ENCODE results near the gene MYCBP2.
"Not testable (repeated sequence)": the region's sequence is repeated elsewhere in the genome, so short reads cannot be mapped to it uniquely, and the experiment has no call there.

The MYCBP2 gene

DNA sequence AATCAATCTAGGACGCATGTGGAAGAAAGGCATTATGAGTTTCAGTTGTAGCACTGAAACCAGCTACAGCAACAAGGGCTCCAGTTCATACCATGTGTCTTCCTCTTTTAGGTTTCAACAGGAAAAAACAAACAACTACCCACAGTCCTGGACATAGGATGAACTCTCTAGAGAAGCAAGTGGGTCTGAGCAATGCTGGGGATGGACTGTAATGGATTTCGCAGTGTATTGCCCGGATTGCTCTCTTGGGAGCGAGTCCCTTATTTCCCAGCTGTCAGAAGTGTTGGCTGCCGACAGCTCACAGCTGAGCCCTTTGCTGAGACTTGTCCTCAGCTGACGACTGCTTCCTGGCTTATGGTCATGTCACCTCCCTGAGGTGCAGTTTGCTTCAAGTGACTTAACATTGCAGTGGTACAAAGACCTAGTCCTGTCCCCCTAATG lies 12.1 kb upstream of the MYCBP2 start:
- DNase-seq (ENCODE audit: low read depth in 3 of 3) = no peak

DNA sequence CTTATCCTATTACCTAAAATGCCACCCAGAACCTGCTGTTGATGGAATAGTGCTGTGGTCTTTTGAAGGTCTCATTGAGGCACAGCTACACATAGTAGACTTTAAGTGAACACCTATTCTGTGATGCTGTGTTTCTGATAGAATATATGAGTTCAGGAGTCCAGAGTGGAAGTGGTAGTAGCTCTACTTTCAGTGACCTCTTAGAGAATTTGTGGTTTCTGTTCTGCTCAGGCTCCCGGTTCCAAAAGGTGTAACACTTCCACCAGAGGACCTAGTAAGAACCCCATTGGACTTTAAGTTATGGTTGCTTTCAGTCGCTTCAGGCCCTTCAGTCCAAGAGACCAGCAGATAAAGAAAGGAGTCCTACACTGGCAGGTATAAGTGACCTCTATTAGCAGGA lies 11.4 kb upstream of the MYCBP2 start:
- no peak for DNase-seq (ENCODE audit: low read depth in 3 of 3)

DNA sequence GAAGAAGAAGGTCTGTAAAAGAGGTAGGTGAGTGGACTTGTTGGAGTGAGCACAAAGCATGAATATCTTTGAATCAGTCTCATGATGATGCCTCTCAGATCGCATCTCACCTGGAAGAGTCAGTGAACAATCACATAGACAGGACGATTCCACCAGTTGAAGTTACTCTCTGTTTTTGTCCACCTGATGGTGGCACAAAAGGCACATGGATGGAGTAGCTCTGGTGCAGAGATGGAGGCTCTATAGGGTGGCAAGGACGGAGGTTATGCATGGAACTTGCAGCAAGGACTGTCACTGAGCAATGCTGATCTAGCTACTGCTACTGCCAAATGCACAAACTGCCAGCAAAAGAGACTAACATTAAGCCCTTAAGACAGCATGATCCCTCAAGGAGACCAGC lies 10.3 kb upstream of the MYCBP2 start:
- no peak for DNase-seq (ENCODE audit: low read depth in 3 of 3)

DNA sequence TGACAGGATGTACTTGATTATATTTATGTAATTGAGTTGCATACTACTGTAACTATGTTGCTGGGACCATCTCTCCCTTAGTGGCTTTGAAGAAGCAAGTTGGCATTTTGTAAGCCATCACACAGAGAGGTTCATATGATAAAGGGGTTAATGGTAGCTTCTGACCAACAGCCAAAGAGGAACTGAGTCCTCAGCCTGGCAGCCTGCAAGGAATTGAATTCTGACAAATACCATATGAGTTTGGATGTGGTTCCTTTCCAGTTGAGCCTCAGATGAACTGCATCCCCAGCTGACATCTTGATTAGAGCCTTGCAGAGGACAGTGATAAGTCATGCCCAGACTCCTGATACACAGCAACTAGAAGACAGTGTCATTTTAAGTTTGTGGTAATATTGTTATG lies 8.6 kb upstream of the MYCBP2 start:
- DNase-seq (ENCODE audit: low read depth in 3 of 3) = no peak

DNA sequence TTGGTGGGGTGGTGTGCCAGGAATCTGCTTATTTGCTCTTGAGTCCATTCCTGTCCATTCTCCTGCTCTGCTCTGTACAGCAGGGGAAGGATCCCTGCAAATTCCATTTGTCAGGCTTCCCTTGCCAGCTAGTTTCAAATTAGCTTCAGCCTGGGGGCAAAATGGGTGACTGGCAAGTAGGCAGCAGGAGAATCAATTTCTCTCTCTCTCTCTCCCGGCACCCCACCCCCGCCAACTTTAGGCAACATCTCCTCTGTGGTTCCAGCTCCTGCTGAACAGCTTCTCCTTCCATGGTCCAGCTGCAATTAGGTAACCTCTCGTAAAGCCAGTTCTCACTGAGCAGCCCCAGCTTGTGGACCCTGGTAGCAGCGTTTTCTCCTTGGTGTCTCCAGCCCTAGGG lies 6.7 kb upstream of the MYCBP2 start:
- no peak for DNase-seq (ENCODE audit: low read depth in 3 of 3)

DNA sequence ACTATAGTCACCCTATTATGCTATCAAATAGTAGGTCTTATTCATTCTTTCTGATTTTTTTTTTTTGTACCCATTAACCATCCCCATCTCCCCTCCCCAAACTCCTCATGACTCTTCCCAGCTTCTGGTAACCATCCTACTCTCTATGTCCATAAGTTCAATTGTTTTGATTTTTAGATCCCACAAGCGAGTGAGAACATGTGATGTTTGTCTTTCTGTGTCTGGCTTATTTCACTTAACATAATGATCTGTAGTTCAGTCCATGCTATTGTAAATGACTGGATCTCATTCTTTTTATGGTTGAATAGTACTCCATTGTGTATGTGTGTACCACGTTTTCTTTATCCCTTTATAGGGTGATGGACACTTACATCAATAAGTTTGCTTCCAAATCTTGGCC lies 4.5 kb upstream of the MYCBP2 start:
- DNase-seq (ENCODE audit: low read depth in 3 of 3) = no peak

DNA sequence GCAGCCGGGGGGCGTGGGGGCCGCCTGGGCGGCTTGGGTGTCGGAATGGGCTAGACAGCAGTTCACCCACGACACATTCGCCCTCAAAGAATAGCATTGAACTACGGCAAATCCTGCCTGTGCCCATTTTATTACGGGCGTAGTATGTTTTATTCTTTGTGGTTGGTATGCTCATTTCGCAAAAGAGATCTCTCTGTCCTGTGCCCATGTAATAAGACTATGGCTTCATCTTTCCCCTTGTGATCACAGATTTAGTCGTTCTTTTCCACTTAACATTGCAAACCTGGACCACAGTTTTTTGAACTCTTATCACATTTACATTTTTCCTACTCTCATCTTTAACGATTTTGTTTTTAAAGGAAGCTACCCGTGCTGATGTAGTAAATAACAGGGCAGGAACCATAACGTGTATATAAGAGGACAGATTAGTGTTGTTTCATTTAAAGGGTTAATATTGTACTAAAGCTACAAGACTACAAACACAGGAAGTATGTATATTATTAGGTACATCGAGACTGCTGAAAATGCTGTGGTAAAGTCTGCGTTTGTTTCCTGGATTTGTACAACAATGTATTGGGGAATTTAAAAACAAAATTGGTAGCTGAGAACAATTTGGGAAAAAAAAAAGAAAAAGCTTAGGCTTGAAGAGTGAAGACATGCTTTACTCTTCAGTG lies 3.2 kb upstream of the MYCBP2 start:
- no peak for DNase-seq (ENCODE audit: low read depth in 3 of 3)

DNA sequence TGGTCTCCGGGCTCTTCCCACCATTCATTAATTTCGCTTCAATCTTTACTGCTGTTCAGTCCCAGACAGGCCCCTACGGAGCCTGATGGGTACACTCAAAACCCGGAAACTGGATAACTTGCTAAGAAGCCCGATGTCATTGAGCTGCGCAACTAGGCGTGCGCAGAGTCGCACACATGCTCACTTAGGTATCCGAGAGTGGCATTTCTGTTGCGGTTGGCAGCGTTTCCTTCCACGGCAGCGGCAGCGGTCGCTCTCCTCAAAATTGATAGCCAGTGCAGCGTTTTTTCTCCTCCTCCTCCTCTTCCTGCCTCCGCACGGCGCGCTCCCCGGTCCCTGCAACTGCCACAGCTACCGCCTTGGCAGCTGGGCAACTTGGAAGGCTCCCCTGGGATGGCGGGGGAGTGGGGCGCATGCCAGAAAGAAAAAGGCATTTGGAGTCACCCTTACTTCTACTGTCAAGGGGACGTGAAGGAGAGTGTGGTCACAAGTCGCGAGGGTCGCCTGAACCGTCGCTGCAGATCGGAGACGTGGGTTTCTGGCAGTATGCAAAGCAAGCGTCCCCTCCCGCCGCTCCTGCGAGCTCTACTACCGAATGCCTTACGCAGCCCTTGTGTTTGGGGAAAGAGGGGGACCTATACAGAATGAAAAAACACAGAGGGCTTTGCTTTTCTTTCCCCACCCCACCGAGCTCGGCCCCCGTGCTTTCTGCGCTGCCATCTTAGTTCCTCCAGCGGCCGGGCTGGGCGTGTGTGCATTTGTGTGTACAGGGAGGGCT lies 2.4 kb upstream of the MYCBP2 start:
- peak; percentile 75 to 88 (median 79) for DNase-seq (ENCODE audit: low read depth in 3 of 3)

DNA sequence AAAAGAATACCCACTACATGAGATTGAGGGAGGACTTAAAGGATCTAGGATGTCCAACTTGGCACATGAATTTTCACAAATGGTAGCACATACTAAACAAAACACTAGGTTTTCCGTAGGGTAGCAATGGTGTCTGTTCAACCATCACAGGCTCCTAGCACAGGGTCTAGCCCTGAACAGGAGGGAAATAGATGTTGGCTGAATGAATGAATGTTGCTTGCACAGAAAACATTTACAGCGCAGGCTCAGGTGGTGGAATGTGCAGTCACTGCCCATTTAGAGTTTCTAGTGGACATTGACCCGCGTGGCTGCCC lies 1.9 kb upstream of the MYCBP2 start:
- no peak for DNase-seq (ENCODE audit: low read depth in 3 of 3)

DNA sequence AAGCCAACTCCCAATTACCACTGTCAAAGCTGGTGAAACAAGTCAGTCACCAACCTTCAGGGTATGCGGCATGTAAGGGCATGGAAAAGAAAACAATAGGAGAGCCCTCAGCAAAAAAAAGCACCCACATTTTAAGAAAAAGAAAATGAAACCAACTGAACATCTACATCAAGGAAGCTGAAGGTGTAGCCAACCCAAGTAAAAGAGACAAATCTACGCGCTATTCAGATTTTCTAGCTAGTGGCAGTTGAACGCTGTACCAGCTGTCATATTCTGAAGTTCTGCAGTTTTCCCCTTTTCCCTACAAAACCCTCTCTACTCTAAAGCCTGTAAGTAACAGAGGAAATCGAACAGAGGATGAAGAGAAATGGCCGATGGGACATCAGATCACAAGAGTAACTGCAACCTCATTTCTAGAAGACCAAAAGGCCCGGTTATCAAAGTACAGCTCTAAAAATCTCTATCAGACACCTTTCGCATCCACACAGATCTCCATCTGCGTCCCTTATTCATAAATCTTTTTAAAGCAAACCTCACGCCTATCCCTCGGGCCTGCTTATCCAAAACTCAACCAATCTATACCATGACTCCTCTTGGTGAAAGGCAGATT lies 1.4 kb downstream of the MYCBP2 start:
- DNase-seq (ENCODE audit: low read depth in 3 of 3) = no peak

DNA sequence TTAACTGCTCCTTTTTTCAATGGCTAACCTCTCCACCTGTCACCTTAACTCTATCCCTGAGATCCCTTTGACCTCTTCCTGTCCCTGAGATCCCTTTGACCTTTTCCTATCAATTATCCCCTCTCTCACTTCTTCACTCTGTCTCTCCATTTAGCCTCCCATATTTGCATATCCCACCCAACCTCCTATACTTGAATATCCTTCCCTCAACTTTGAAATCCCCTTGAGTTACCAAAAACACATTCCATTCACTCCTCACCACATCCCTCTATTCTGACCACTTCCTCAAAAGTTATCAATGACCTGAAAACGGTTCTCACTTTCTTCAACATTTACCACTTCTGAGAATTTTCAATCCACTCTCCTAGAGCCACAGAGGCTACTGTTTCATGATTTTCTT lies 3.0 kb downstream of the MYCBP2 start:
- DNase-seq (ENCODE audit: low read depth in 3 of 3) = no peak

DNA sequence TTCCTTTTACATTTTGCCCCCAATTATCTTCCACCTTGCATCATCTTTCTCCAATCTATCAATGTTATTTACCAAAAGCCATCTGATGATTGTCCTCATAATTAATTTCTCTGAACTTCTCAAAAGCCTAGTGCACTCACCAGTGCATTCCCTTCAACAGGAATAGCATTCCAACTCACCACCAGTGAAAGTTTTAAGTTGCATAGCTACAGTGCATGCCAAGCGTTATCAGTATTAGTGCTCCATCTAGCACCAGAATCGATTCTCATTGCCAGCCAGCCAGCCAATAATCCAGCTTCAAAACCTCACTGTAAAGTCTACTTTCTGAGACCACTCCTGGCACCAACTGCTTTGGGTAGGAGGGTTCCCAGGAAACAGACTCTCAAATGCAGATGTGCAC lies 7.4 kb downstream of the MYCBP2 start:
- DNase-seq (ENCODE audit: low read depth in 3 of 3) = no peak

DNA sequence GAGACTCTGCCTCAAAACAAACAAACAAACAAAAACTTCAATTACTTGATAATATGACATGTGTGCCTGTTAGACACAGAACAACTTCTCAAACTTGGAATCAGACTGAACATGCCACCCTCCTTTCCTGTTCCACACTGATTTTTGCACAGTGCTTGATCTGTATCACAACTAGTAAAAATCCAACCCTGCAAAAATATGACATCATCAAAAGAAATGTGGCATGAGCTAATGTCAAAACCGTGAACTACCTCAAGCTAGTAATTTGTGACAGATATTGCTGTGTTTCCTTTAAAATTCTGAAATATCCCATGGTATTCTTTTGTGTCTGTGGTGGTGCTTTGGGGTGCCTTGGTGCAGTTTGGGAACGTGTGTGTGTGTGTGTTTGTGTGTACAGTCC lies 8.2 kb downstream of the MYCBP2 start:
- no peak for DNase-seq (ENCODE audit: low read depth in 3 of 3)

DNA sequence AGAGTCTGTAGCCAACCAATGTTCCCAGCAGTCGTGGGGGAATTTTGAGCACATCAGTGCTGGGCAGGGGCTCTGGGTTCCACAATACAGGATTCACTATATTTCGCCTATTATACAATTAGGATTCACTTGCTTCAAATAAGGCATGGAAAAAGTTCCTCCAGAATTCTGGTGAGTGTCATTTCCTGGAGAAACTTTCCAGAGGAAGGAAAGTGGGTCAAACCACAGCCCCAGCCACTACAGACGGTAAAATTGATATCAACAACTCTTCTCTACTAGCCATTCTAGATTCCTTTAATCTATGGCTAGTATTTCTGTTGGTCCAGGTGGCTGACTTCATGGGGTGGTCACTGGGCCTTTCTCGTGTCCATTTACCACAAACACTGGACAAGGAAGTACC lies 10.5 kb downstream of the MYCBP2 start:
- no peak for DNase-seq (ENCODE audit: low read depth in 3 of 3)

DNA sequence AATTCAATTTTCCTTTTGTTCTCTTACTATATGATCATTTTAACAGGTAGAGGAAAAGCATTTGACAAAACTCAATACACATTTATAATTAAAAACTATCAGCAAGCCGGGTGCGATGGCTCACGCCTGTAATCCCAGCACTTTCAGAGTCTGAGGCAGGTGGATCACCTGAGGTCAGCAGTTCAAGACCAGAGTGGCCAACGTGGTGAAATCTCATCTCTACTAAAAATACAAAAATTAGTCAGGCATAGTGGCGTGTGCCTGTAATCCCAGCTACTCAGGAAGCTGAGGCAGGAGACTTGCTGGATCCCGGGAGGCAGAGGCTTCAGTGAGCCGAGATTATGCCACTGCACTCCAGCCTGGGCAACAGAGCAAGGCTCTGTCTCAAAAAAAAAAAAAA lies 11.4 kb downstream of the MYCBP2 start:
- not testable (repeated sequence) for DNase-seq (ENCODE audit: low read depth in 3 of 3)

DNA sequence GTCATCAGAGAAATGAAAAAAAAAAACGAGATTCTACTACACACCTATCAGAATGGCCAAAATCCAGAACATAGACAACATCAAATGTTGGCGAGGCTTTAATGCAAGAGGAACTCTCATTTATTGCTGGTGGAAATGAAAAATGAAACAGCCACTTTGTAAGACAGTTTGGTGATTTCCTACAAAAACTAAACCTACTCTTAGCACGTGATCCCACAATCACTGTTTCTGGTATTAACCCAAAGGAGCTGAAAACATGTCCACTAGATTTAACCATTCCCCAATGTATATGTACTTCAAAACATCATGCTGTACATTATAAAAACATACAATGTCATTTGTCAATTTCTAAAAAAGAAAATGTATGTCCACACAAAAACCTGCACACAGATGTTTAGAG lies 13.0 kb downstream of the MYCBP2 start:
- DNase-seq (ENCODE audit: low read depth in 3 of 3) = no peak

DNA sequence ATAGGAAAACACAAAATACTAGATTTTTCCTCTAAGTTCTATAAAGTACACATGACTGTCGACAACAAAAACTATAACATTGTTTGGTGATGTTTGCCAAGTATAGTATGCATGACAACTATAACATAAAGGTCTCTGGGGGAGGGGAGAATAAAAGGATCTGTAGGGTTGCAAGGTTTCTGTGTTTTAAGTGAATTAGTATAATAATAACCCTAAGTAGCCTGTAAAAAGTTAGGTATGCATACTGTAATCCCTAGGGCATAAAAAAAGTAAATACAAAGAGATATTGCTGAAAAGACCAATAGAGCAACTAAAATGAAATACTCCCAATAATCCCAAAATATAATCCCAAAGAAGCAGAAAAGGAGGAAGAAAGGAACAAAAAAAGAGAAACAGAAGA lies 14.6 kb downstream of the MYCBP2 start:
- DNase-seq (ENCODE audit: low read depth in 3 of 3) = no peak

DNA sequence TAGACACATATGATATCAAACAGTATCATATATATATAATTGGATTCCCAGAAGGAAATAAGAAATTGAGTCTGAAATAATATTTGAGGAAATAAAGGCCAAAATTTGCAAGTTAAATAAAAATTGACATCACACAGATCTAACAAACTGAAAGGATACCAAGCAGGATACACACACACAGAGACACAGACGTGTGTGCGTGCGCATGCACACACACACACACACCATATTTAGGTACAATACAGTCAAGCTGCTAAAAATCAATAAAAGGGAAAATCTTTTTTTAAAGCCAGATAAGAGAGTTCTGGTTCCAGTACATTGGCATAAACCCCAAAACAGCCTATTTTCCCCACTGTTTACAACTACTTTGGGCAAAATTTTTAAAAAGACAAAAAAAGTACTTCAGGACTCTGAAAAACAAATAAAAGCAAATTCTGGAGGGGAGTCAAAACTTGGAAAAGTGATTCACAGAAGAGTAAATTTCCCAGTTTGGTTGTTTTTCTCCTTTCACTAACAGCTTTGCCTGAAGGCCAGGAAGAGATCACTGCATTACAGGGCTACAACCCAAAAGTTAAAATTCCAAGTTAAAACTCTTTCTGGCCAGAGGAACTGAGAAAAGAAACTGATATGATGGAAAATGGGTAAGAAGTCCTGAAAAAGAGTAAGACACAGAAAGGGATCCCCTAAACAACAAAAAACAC lies 16.2 kb downstream of the MYCBP2 start:
- DNase-seq (ENCODE audit: low read depth in 3 of 3) = no peak

DNA sequence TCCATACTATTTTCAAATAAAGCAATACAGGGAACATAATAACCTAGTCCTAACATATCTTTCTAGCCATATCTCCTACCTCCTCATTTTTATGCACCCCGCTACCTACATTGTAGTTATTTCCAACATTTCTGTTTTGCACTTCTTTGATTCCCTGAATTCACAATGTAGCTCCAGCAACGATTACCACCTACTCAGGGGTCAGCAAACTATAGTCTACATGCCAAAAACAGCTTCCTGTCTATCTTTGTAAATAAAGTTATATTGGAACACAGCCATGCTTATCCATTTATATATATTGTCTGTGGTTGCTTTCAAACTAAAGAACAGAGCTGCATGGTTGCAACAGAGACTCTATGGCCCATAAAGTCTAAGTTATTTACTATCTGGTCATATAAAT lies 16.7 kb downstream of the MYCBP2 start:
- DNase-seq (ENCODE audit: low read depth in 3 of 3) = no peak

DNA sequence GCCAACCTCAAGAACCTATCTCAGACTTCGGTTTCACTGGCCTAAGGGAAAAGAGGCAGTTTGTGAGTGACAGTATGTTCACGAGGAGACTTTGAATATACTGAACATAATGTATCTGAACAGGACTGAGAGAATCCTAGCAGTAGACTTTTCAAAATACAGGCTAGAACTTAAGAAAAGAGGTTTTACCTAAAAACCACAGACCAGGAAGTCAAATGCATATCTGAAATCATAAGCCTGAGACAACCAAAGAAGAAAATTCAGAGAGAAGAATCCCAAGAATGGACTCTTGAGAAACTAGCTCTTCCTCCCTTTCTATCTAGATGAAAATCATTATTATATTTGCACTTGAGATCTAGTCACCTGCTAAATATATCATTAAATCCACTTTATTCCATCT lies 17.6 kb downstream of the MYCBP2 start:
- no peak for DNase-seq (ENCODE audit: low read depth in 3 of 3)

DNA sequence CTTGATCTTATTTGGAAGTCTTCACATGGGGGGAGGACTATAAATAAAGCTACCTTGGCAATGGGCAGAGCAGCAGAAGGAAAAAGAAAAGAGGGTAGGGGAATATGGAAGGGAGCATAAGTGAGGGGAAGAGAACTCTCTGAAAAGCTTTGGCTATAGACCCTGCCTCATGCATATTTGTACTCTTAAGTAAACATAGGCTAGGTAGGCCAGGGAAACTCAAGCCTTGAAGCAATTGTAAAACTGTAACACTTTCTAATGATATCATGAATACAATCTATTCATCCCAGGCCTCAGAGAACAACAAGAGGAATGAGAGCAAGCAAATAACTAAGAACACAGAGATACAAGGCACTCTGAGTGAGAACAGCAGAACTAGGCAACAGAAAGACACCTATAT lies 20.4 kb downstream of the MYCBP2 start:
- DNase-seq (ENCODE audit: low read depth in 3 of 3) = no peak

DNA sequence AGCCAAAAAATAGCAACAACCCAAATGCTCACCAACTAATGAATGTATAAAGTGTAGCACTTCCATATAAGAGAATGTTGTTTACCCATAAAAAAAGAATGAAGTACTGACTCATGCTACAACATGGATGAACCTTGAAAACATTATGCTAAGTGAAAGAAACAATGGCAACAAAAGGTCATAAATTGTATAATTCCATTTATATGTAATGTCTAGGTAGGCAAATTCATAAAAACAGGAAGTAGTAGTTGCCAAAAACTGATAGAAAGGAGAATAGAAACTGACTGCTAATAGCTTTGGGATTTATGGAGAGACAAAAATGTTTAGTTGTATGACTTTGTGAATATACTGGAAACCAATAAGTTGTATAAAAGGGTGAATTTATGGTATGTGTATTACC lies 21.6 kb downstream of the MYCBP2 start:
- DNase-seq (ENCODE audit: low read depth in 3 of 3) = no peak

All from stimulated activated CD4-positive, alpha-beta T cell treated with anti-CD3 and anti-CD28 coated beads, TNF-alpha, amount 100 ng/mL, for 48 hours (primary cell).